Ovary (tissue), 3 donors: ENCODE data around the gene CITED4.

ENCODE experiments used
- CTCF ChIP-seq, 3 donors: fragments of 450-650 bp in 2 of 3; fragments of 200-600 bp in 1 of 3; IDR thresholded peaks; one replicate each; pipeline versions ENCODE4 v1.5.1 to v1.8.0; 2016 to 2022; ENCODE audit warnings: antibody characterized with exemption in 3 of 3, mild to moderate bottlenecking in 1 of 3
- EP300 ChIP-seq: sonication (generic); formaldehyde crosslinking; IDR thresholded peaks from one replicate; pipeline ENCODE4 v1.6.1; 2017; ENCODE audit warnings: antibody characterized with exemption
- POLR2A ChIP-seq: fragments of 450-650 bp; IDR thresholded peaks from one replicate; pipeline ENCODE4 v1.6.1; 2017; ENCODE audit warnings: antibody characterized with exemption, mild to moderate bottlenecking, moderate library complexity
- donor health status: DM: no; HTN: no; CAD: no.

- TF ChIP-seq CTCF (IDR thresholded peaks at IDR 0.05) = no peak
- no peak for TF ChIP-seq POLR2A
- TF ChIP-seq EP300 = no peak
Measured at GRCh38 chr1:40894455-40894854, 32.3 kb upstream of the CITED4 start.
